ENCODE results near the gene PTEN.

DNA sequence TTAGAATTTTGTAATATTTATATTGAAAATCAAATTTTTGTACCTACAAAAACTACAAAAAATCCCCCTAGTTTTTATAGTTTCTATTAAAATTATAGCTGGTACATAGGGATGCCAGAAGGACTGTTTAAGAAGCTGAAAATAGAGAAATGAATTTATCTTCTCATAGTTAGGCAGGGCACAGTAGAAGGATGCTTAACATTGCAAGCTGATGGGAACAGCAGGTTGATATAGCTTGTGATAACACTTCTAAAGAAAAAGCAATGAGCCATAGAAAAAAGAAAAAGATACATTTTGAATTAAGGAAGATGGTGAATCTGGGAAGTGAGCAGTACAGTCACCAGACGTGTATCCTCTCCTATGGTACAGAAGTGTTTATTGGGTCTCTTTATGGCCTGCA lies 32.0 kb downstream of the PTEN start:
- TF ChIP-seq, protein P1, sequence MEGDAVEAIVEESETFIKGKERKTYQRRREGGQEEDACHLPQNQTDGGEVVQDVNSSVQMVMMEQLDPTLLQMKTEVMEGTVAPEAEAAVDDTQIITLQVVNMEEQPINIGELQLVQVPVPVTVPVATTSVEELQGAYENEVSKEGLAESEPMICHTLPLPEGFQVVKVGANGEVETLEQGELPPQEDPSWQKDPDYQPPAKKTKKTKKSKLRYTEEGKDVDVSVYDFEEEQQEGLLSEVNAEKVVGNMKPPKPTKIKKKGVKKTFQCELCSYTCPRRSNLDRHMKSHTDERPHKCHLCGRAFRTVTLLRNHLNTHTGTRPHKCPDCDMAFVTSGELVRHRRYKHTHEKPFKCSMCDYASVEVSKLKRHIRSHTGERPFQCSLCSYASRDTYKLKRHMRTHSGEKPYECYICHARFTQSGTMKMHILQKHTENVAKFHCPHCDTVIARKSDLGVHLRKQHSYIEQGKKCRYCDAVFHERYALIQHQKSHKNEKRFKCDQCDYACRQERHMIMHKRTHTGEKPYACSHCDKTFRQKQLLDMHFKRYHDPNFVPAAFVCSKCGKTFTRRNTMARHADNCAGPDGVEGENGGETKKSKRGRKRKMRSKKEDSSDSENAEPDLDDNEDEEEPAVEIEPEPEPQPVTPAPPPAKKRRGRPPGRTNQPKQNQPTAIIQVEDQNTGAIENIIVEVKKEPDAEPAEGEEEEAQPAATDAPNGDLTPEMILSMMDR (IDR thresholded peaks at IDR 0.05; ENCODE audit: low read length): no peak
- no peak for TF ChIP-seq EZH2 (IDR thresholded peaks at IDR 0.05; ENCODE audit: borderline replicate concordance, low read length)

Data from OCI-LY1 (cell line).